GM21526 (cell line): Measurements from ENCODE around the gene RREB1.

Experiments used
- ATAC-seq: cut with Tn5 transposase; IDR thresholded peaks from one replicate; pipeline ENCODE4 v1.9.1; 2021; ENCODE audit warnings: moderate library complexity; ENCODE audit not compliant: unreplicated experiment, low FRiP score

RREB1 gene

GRCh38 chr6:7215131-7215530 lies 107.4 kb downstream of the RREB1 start:
- ATAC-seq: no peak

GRCh38 chr6:7215798-7216231 lies 108.1 kb downstream of the RREB1 start:
- ATAC-seq: no peak

GRCh38 chr6:7216941-7217621 lies 109.3 kb downstream of the RREB1 start:
- no peak for ATAC-seq

- no peak for ATAC-seq
Observed at GRCh38 chr6:7218406-7218988, 110.7 kb downstream of the RREB1 start.

- no peak for ATAC-seq
Observed at GRCh38 chr6:7219310-7219709, 111.5 kb downstream of the RREB1 start.

- ATAC-seq: no peak
Observed at GRCh38 chr6:7222197-7222596, 114.4 kb downstream of the RREB1 start.

- no peak for ATAC-seq
Observed at GRCh38 chr6:7224731-7225130, 117.0 kb downstream of the RREB1 start.

GRCh38 chr6:7228662-7229375 lies 121.1 kb downstream of the RREB1 start:
- ATAC-seq: no peak

- ATAC-seq: no peak
Observed at GRCh38 chr6:7229376-7230326, 121.9 kb downstream of the RREB1 start.

GRCh38 chr6:7230327-7230691 lies 122.5 kb downstream of the RREB1 start:
- no peak for ATAC-seq

- ATAC-seq: no peak
Observed at GRCh38 chr6:7230956-7231713, 123.4 kb downstream of the RREB1 start.

GRCh38 chr6:7232351-7232750 lies 124.6 kb downstream of the RREB1 start:
- ATAC-seq: no peak

- no peak for ATAC-seq
Observed at GRCh38 chr6:7234547-7234946, 126.8 kb downstream of the RREB1 start.

- ATAC-seq: no peak
Observed at GRCh38 chr6:7235712-7236305, 128.0 kb downstream of the RREB1 start.

GRCh38 chr6:7236306-7237209 lies 128.8 kb downstream of the RREB1 start:
- peak; percentile 38 for ATAC-seq

- ATAC-seq: no peak
Observed at GRCh38 chr6:7237653-7238188, 130.0 kb downstream of the RREB1 start.

- no peak for ATAC-seq
Observed at GRCh38 chr6:7238526-7238899, 130.8 kb downstream of the RREB1 start.

- no peak for ATAC-seq
Observed at GRCh38 chr6:7238900-7239589, 131.3 kb downstream of the RREB1 start.
